CD14-positive monocyte (primary cell): ENCODE results near the gene RPTOR. TPM values are rescaled to one million over a fixed set of nuclear protein-coding genes. Genes with fewer than 3 reads are reported as not detected.
A peak's percentile ranks its signal among the peaks of the same experiment; 100 is the strongest.

Experiments used
- DNase-seq, 3 donors: peaks; one replicate each; pipeline ENCODE4 v3.0.0-alpha.2; 2011 to 2022
- H2AFZ ChIP-seq: 2 replicates; pipeline ENCODE4 v1.6.0; 2012; ENCODE audit warnings: mild to moderate bottlenecking, low read depth, low read length, inconsistent platforms; ENCODE audit not compliant: insufficient read depth, poor library complexity, severe bottlenecking
- H3K27ac ChIP-seq, 2 donors: 1 replicate in 1 of 2; 2 replicates in 1 of 2; pipeline ENCODE4 v1.5.1; 2012 to 2013; ENCODE audit warnings: low read length in 2 of 2, control low read depth in 1 of 2, inconsistent platforms in 1 of 2, low read depth in 1 of 2, mild to moderate bottlenecking in 1 of 2
- H3K27me3 ChIP-seq, 2 donors: one replicate each; pipeline versions ENCODE4 v1.6.0 to v1.6.1; 2011 to 2013; ENCODE audit warnings: low read length in 2 of 2; ENCODE audit not compliant: control insufficient read depth in 2 of 2, insufficient read depth in 2 of 2
- H3K36me3 ChIP-seq, 2 donors: replicated peaks in 1 of 2; 1 replicate in 1 of 2; 2 replicates in 1 of 2; pipeline versions ENCODE4 v1.5.1 to v1.6.1; 2012 to 2013; ENCODE audit warnings: low read length in 2 of 2, control low read depth in 1 of 2, inconsistent platforms in 1 of 2, mild to moderate bottlenecking in 1 of 2; ENCODE audit not compliant: insufficient read depth in 2 of 2, control insufficient read depth in 1 of 2
- H3K4me1 ChIP-seq, 2 donors: 1 replicate in 1 of 2; 2 replicates in 1 of 2; pipeline versions ENCODE4 v1.5.1 to v1.6.1; 2012 to 2013; ENCODE audit warnings: low read length in 2 of 2, control low read depth in 1 of 2, inconsistent platforms in 1 of 2, mild to moderate bottlenecking in 1 of 2, moderate library complexity in 1 of 2; ENCODE audit not compliant: insufficient read depth in 2 of 2, control insufficient read depth in 1 of 2
- H3K4me2 ChIP-seq: replicated peaks from 2 replicates; pipeline ENCODE3; 2012; ENCODE audit warnings: low read length, moderate library complexity, mild to moderate bottlenecking; ENCODE audit not compliant: poor library complexity, severe bottlenecking; ENCODE audit errors: extremely low read depth
- H3K4me3 ChIP-seq, 3 experiments: fragments of 200-600 bp in 1 of 3; sonication (generic) in 1 of 3; replicated peaks in 1 of 3; 1 replicate in 2 of 3; 2 replicates in 1 of 3; pipeline ENCODE4 v1.5.1; 2011 to 2013; ENCODE audit warnings: low read length in 3 of 3, mild to moderate bottlenecking in 3 of 3, control low read depth in 2 of 3, low read depth in 2 of 3, inconsistent platforms in 1 of 3, moderate library complexity in 1 of 3
- H3K79me2 ChIP-seq: 2 replicates; pipeline ENCODE4 v1.6.0; 2012; ENCODE audit warnings: mild to moderate bottlenecking, control low read depth, inconsistent platforms, low read length, moderate library complexity; ENCODE audit not compliant: insufficient read depth
- H3K9ac ChIP-seq: 2 replicates; pipeline ENCODE4 v1.6.0; 2017; ENCODE audit warnings: low read length, mild to moderate bottlenecking; ENCODE audit not compliant: insufficient read depth, poor library complexity, severe bottlenecking
- H3K9me3 ChIP-seq, 2 donors: replicated peaks in 1 of 2; 1 replicate in 1 of 2; 2 replicates in 1 of 2; pipeline versions ENCODE4 v1.5.1 to v1.6.1; 2012 to 2013; ENCODE audit warnings: low read length in 2 of 2, control low read depth in 1 of 2; ENCODE audit not compliant: control insufficient read depth in 1 of 2, insufficient read depth in 1 of 2
- H4K20me1 ChIP-seq: 2 replicates; pipeline ENCODE4 v1.6.0; 2012; ENCODE audit warnings: mild to moderate bottlenecking, low read length, control low read depth, moderate library complexity; ENCODE audit not compliant: insufficient read depth
- H3K27ac Mint-ChIP-seq, 7 donors: one replicate each; pipeline ENCODE4 v1.8.0; 2020; ENCODE audit warnings: mild to moderate bottlenecking in 7 of 7, mixed read lengths in 7 of 7, moderate library complexity in 6 of 7, inconsistent platforms in 2 of 7
- H3K27me3 Mint-ChIP-seq, 3 donors: one replicate each; pipeline ENCODE4 v1.8.0; 2021 to 2022; ENCODE audit warnings: low read depth in 3 of 3, mild to moderate bottlenecking in 3 of 3, mixed read lengths in 3 of 3, moderate library complexity in 3 of 3, inconsistent platforms in 1 of 3
- H3K36me3 Mint-ChIP-seq, 2 donors: one replicate each; pipeline ENCODE4 v1.8.0; 2020; ENCODE audit warnings: mixed read lengths in 2 of 2, inconsistent platforms in 1 of 2, mild to moderate bottlenecking in 1 of 2
- H3K4me1 Mint-ChIP-seq: one replicate; pipeline ENCODE4 v1.8.0; 2020; ENCODE audit warnings: mild to moderate bottlenecking, mixed read lengths
- H3K4me3 Mint-ChIP-seq, 2 donors: one replicate each; pipeline ENCODE4 v1.8.0; 2020; ENCODE audit warnings: mild to moderate bottlenecking in 2 of 2, mixed read lengths in 2 of 2, moderate library complexity in 1 of 2
- H3K9me3 Mint-ChIP-seq, 7 donors: one replicate each; pipeline ENCODE4 v1.8.0; 2020 to 2022; ENCODE audit warnings: mixed read lengths in 7 of 7, mild to moderate bottlenecking in 6 of 7, moderate library complexity in 6 of 7, inconsistent platforms in 2 of 7
- WGBS: methylation state at CpG from one replicate; pipeline ENCODE4 v1.1.5; 2013; ENCODE audit warnings: missing lambda C conversion rate; ENCODE audit not compliant: insufficient coverage; 5-methylcytosine and 5-hydroxymethylcytosine counted together
- intact Hi-C, 2 donors: fragments of 100-400 bp; cut with micrococcal nuclease; formaldehyde crosslinking; loops; one replicate each; pipeline versions ENCODE4 v1.15.0 to v1.15.1; 2023
- polyA plus RNA-seq, 3 donors: library from polyadenylated mRNA; depleted of rRNA in 1 of 3; unstranded in 2 of 3; stranded (reverse) in 1 of 3; fragments of 300-500 nt in 2 of 3; fragments of >200 nt in 1 of 3; fragmentation: Illumina TruSeq in 2 of 3; gene quantifications; 1 replicate in 2 of 3; 2 replicates in 1 of 3; pipeline ENCODE4 v1.2.3, GENCODE V29; 2012 to 2021
- TF ChIP-seq, protein P1 (sequence below): fragments of 200-600 bp; IDR thresholded peaks from one replicate; pipeline ENCODE4 v1.8.0; 2022; ENCODE audit warnings: antibody characterized with exemption, mild to moderate bottlenecking

The RPTOR gene
- polyA plus RNA-seq, 3 donors: 1.1 to 8.7 (median 2.6) TPM

DNA sequence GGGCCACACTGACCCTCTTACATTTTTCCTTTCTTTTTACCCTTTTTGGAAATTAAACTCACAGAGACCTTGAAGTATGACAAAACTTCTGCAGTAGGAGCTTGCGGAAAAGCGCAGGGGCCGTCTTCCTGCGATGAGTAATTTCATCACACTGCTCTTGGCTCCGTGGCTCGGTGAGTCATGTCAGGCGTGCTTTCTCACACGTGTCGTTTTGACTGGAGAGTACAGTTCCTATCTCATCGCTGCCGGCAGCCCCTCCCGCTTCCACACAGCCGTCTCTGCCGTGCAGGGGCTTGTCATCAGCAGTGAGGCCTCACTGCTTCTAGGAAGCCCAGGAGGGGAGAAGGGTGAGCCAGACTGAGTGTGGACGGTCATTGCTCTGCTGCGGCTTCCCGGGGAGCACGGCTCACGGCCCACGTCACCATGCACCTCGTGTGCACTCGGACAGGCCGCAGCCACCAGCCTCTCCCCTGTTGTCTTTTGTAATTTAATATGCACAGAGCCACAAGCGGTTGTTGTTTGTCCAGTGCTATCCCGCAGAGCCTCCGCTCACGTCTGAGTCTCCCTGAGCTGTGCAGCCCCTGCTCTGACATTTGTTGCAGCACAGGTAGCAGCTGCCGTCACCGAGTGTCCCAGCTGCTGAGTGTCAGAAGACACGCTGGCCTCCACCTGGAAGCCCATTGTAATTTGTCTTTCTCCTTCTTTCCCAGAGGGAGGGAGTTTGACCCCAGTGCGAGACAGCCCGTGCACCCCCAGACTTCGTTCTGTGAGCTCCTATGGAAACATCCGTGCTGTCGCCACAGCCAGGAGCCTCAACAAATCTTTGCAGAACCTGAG, 347.6 kb downstream of the RPTOR start:
- H3K4me2 ChIP-seq: peak overlapping the region; percentile 51
- H3K27ac ChIP-seq: peak overlapping the region; percentile 97 to 98
- H3K9ac ChIP-seq: peak overlapping the region; percentile 81

More for the DNA sequence above, 347.6 kb downstream of the RPTOR start:
- intact Hi-C loops: loop anchor here (5.0 to 10.0 kb wide), 2 partner anchors 35 to 317 kb away; no protein-coding TSS in a partner anchor
- Histone ChIP-seq H3K27me3 (no peaks in the 10 kb centered on the region), H2AFZ (no peak overlapping the region), H3K9me3 (no peaks in the 10 kb centered on the region), H3K79me2 (no peaks in the 10 kb centered on the region), H3K36me3 (peaks cover 22 to 58% of the 10 kb centered on the region in 2 donors), H3K4me1 (peaks cover 31 to 32% of the 10 kb centered on the region in 2 donors), H3K4me3 (peak overlapping the region in 1 of 3 experiments; percentile 43), H4K20me1 (no peaks in the 10 kb centered on the region)
- peaks cover 41% of the 10 kb centered on the region for H3K4me1 Mint-ChIP-seq
- H3K4me3 Mint-ChIP-seq: peak overlapping the region; percentile 61 to 66
- TF ChIP-seq, protein P1, sequence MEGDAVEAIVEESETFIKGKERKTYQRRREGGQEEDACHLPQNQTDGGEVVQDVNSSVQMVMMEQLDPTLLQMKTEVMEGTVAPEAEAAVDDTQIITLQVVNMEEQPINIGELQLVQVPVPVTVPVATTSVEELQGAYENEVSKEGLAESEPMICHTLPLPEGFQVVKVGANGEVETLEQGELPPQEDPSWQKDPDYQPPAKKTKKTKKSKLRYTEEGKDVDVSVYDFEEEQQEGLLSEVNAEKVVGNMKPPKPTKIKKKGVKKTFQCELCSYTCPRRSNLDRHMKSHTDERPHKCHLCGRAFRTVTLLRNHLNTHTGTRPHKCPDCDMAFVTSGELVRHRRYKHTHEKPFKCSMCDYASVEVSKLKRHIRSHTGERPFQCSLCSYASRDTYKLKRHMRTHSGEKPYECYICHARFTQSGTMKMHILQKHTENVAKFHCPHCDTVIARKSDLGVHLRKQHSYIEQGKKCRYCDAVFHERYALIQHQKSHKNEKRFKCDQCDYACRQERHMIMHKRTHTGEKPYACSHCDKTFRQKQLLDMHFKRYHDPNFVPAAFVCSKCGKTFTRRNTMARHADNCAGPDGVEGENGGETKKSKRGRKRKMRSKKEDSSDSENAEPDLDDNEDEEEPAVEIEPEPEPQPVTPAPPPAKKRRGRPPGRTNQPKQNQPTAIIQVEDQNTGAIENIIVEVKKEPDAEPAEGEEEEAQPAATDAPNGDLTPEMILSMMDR: no peak
- peak overlapping the region; percentile 92 to 99 (median 98) for H3K27ac Mint-ChIP-seq
- WGBS: 63% methylated on average over 29 of the region's 35 CpGs
- DNase-seq: peak; percentile 90 to 99 (median 97)
- peaks cover 68% of the 10 kb centered on the region in 2 donors for H3K36me3 Mint-ChIP-seq
- peaks cover 0 to 1% (median 0%) of the 10 kb centered on the region in 7 donors for H3K9me3 Mint-ChIP-seq
- H3K27me3 Mint-ChIP-seq: peaks cover 0 to 4% (median 0%) of the 10 kb centered on the region in 3 donors
